K562 (cell line): ENCODE results near the gene TSPAN32. TPM values are rescaled to one million over a fixed set of nuclear protein-coding genes. Genes with fewer than 3 reads are reported as not detected.
A peak's percentile ranks its signal among the peaks of the same experiment; 100 is the strongest.

Experiments
- CBX3 ChIP-seq, 2 experiments: IDR thresholded peaks; 1 replicate in 1 of 2; 2 replicates in 1 of 2; pipeline ENCODE4 v1.6.1; 2012; ENCODE audit warnings: inconsistent platforms in 2 of 2, low read length in 2 of 2, borderline replicate concordance in 1 of 2, control low read depth in 1 of 2
- CHD1 ChIP-seq: fragments of 200-600 bp; sonication (generic); IDR thresholded peaks from one replicate; pipeline ENCODE4 v1.6.1; 2012; ENCODE audit warnings: mild to moderate bottlenecking, moderate library complexity, low read length, inconsistent platforms
- EP400 ChIP-seq: fragments of 450-650 bp; IDR thresholded peaks from 2 replicates; pipeline ENCODE4 v1.6.1; 2017; ENCODE audit warnings: antibody characterized with exemption, mild to moderate bottlenecking, moderate library complexity
- GABPB2 ChIP-seq: fragments of 250-450 bp; sonication (Bioruptor Pico); conservative IDR thresholded peaks from 2 replicates; pipeline ENCODE4 v1.5.1; 2021; ENCODE audit warnings: mild to moderate bottlenecking
- JUNB ChIP-seq: fragments of 450-650 bp; formaldehyde crosslinking; conservative IDR thresholded peaks from 2 replicates; pipeline ENCODE4 v1.4.0; 2020; ENCODE audit warnings: mild to moderate bottlenecking
- KDM2B ChIP-seq: fragments of 250-450 bp; sonication (Bioruptor Pico); IDR thresholded peaks from 2 replicates; pipeline ENCODE4 v1.8.0; 2021; ENCODE audit warnings: mild to moderate bottlenecking, moderate library complexity
- L3MBTL2 ChIP-seq: fragments of 450-650 bp; IDR thresholded peaks from 2 replicates; pipeline ENCODE4 v1.6.1; 2016; ENCODE audit warnings: mild to moderate bottlenecking, moderate library complexity
- PRDM10 ChIP-seq: fragments of 450-650 bp; IDR thresholded peaks from 2 replicates; pipeline ENCODE4 v1.6.1; 2018; ENCODE audit not compliant: partially characterized antibody
- SREBF2 ChIP-seq: sonication (generic); formaldehyde crosslinking; IDR thresholded peaks from 2 replicates; pipeline ENCODE4 v1.4.0; 2020; ENCODE audit warnings: mild to moderate bottlenecking, missing genetic modification reagents
- USF1 ChIP-seq: sonication (generic); formaldehyde crosslinking; IDR thresholded peaks from 2 replicates; pipeline ENCODE4 v1.9.0; 2022; ENCODE audit warnings: mild to moderate bottlenecking, missing genetic modification reagents
- USF2 ChIP-seq: sonication (generic); formaldehyde crosslinking; IDR thresholded peaks from 2 replicates; pipeline ENCODE4 v1.5.0; 2020; ENCODE audit warnings: missing genetic modification reagents
- XRCC3 ChIP-seq: fragments of 450-650 bp; IDR thresholded peaks from 2 replicates; pipeline ENCODE4 v1.6.1; 2017; ENCODE audit warnings: mild to moderate bottlenecking, moderate library complexity
- ZBTB40 ChIP-seq, 2 experiments: fragments of 450-650 bp in 1 of 2; sonication (generic) in 1 of 2; formaldehyde crosslinking in 1 of 2; IDR thresholded peaks; 2 replicates each; pipeline versions ENCODE4 v1.7.1 to v1.9.0; 2016 to 2022; ENCODE audit warnings: inconsistent platforms in 1 of 2, mild to moderate bottlenecking in 1 of 2, missing genetic modification reagents in 1 of 2
- polyA plus RNA-seq, 8 experiments: library from polyadenylated mRNA; depleted of rRNA in 4 of 8; stranded (reverse) in 5 of 8; unstranded in 3 of 8; fragments of >200 nt; fragmentation: Nextera tagmentation in 2 of 8; fragmentation: Illumina TruSeq in 1 of 8; extraction: Ambion mirVana in 2 of 8; extraction: Trizol in 1 of 8; gene quantifications; 2 replicates each; pipeline versions ENCODE4 v1.2.1 to v1.2.3, GENCODE V29; 2011 to 2014; ENCODE audit warnings: inconsistent platforms in 1 of 8, missing spikeins in 1 of 8
- total RNA-seq, 7 experiments: library from RNA; depleted of rRNA in 6 of 7; stranded (reverse); fragments of >200 nt in 6 of 7; fragmentation: Illumina TruSeq in 2 of 7; extraction: Trizol in 2 of 7; gene quantifications; 2 replicates each; pipeline versions ENCODE4 v1.2.1 to v1.2.3, GENCODE V29; 2011 to 2021; ENCODE audit warnings: low replicate concordance in 1 of 7

Gene TSPAN32
- total and polyA plus RNA-seq, 9 of the 15 experiments (the other 6 are each of a cell fraction or from before 2014, with no cell fraction given), result 0.21 to 7.3 (median 2.6) TPM

- no peak for TF ChIP-seq PRDM10
- TF ChIP-seq USF1 (CRISPR knock-in tag), result peak; percentile 77
- no peak for TF ChIP-seq EP400
- TF ChIP-seq XRCC3, result no peak
- no peak for TF ChIP-seq JUNB
- TF ChIP-seq SREBF2 (CRISPR knock-in tag), result no peak
- no peak for TF ChIP-seq ZBTB40 (IDR thresholded peaks at IDR 0.05)
- no peak; the same call in 1 of the 2 replicates for TF ChIP-seq ZBTB40 (CRISPR knock-in tag; IDR thresholded peaks at IDR 0.05)
- TF ChIP-seq USF2 (CRISPR knock-in tag), result peak; percentile 45
- no peak; a peak in 1 of 3 replicates for TF ChIP-seq CBX3 (IDR thresholded peaks at IDR 0.05; ENCODE audit: borderline replicate concordance in 1 of 2, low read length in 2 of 2)
- no peak for TF ChIP-seq GABPB2 (CRISPR knock-in tag)
- no peak for TF ChIP-seq KDM2B (CRISPR knock-in tag)
- no peak for TF ChIP-seq CHD1
- TF ChIP-seq L3MBTL2, result peak; percentile 96
Measured at GRCh38 chr11:2269601-2270321, 32.1 kb upstream of the TSPAN32 start (continued).
